Panc1 (cell line): ENCODE data around the gene SLC13A3.

ENCODE experiments used
- CTCF ChIP-seq: fragments of 450-650 bp; IDR thresholded peaks from 2 replicates; pipeline ENCODE4 v1.5.1; 2017; ENCODE audit warnings: mild to moderate bottlenecking
- POLR2AphosphoS5 ChIP-seq: IDR thresholded peaks from 2 replicates; pipeline ENCODE4 v1.6.1; 2012; ENCODE audit warnings: mild to moderate bottlenecking, low read depth, low read length, moderate library complexity
- REST ChIP-seq, 2 experiments: IDR thresholded peaks; 2 replicates each; pipeline ENCODE4 v1.6.1; 2011 to 2012; ENCODE audit warnings: low read depth in 2 of 2, control low read depth in 1 of 2, low read length in 1 of 2, mild to moderate bottlenecking in 1 of 2, moderate library complexity in 1 of 2; ENCODE audit not compliant: insufficient read depth in 1 of 2
- SIN3A ChIP-seq: IDR thresholded peaks from 2 replicates; pipeline ENCODE4 v1.6.1; 2012; ENCODE audit warnings: low read depth, mild to moderate bottlenecking, low read length, moderate library complexity, borderline replicate concordance; ENCODE audit not compliant: insufficient read depth

GRCh38 chr20:46622165-46622564 is 29.1 kb downstream of the SLC13A3 start:
- no peak for TF ChIP-seq CTCF
- TF ChIP-seq SIN3A = no peak
- TF ChIP-seq POLR2AphosphoS5 = no peak
- TF ChIP-seq REST (IDR thresholded peaks at IDR 0.05; ENCODE audit: insufficient read depth in 1 of 2, low read depth in 2 of 2, low read length in 1 of 2) = no peak
